ENCODE data around the gene PALD1. TPM values are rescaled to one million over a fixed set of nuclear protein-coding genes. Genes with fewer than 3 reads are reported as not detected.

Gene PALD1
- total and polyA plus RNA-seq, 2 of the 13 experiments (the other 11 are each of a cell fraction or from before 2014, with no cell fraction given) = 0.07 to 0.09 TPM

DNA sequence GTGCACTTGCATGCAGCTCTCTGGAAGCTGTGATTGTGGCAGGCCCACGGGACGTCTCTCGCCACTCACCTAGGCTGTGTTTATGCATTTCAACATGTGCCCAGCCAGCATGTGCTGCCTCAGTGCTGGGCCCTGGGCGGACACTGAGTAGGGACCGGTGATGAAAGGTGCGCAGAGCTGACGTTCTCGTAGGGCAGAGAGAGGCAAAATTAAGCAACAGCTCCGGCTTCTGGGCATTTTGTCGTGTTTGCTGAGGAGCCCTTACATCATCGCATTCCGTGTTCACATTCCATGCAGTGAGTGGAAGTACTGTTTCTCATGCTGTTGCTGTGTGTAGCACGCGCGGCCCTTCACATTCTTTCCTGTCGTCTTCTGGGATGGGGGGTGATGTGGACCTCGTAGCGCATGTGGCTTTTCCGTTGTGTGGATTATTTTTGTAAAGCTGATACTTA, 73.4 kb downstream of the PALD1 start:
- in situ Hi-C loops (cut with HindIII; ENCODE audit: extremely low pct_ligation_motif_present, low pct_unique_long_range_greater_than_20kb) (loop anchor here (10.0 kb wide), 1 partner anchor 333 kb away; the partner anchor contains the start of gene PCBD1), intact Hi-C loops (cut with micrococcal nuclease; ENCODE audit: unreplicated experiment) (loop anchor here (2.0 to 10.0 kb wide), 2 partner anchors 123 to 329 kb away; partner anchors contain the start of gene ADAMTS14)
- Histone ChIP-seq H3K36me3 (replicated peaks in 1 of 2; ENCODE audit: control insufficient read depth in 1 of 2, insufficient read depth in 2 of 2, low read length in 2 of 2) (no peaks in the 10 kb centered on the region), H2AFZ (ENCODE audit: low read length) (no peak overlapping the region), H3K27me3 (ENCODE audit: control insufficient read depth in 1 of 2, insufficient read depth in 2 of 2, low read length in 2 of 2) (peaks cover 1 to 4% of the 10 kb centered on the region in 2 experiments; a peak in 2 of 5 replicates), H3K79me2 (ENCODE audit: insufficient read depth, low read length) (no peaks in the 10 kb centered on the region), H3K4me1 (ENCODE audit: insufficient read depth, low read length) (0 out of 2 replicates have a peak, but pooled peaks cover 16% of the 10 kb centered on the region), H3K4me2 (ENCODE audit: low read depth, low read length) (peak overlapping the region; percentile 8; the same call in 1 of the 2 replicates), H3K9ac (ENCODE audit: insufficient read depth, low read depth, low read length) (no peak overlapping the region), H3K4me3 (replicated peaks in 1 of 3; ENCODE audit: insufficient read depth in 1 of 3, low read depth in 2 of 3, low read length in 3 of 3) (no peak overlapping the region), H3K27ac (ENCODE audit: extremely low read length, insufficient read depth, low read length) (no peak overlapping the region), H4K20me1 (ENCODE audit: insufficient read depth, low read length) (no peaks in the 10 kb centered on the region), H3K9me3 (ENCODE audit: low read length) (no peaks in the 10 kb centered on the region)
- CTCF ChIA-PET (ENCODE audit: low intra/inter-chr PET ratio, low total read pairs) = no interaction called here
- under 1% methylated on average over 13 of the region's 19 CpGs for WGBS (ENCODE audit: low lambda C conversion rate)
- peak; percentile 47 for ATAC-seq
- no peak for FAIRE-seq
- no TSS peak for BruUV-seq (replicated peaks)
- POLR2A ChIA-PET = no interaction called here
- DNase-seq (ENCODE audit: low spot score) = peak; percentile 80
- TF ChIP-seq TEAD3 (CRISPR knock-in tag; optimal IDR thresholded peaks at IDR 0.05; ENCODE audit: borderline replicate concordance) (peak; percentile 81), FOXA1 (IDR thresholded peaks at IDR 0.05) (no peak), FOXA1 (CRISPR knock-in tag; IDR thresholded peaks at IDR 0.05) (0 out of 2 replicates have a peak, but pooled peaks have one; percentile 28), SP140L (CRISPR knock-in tag; IDR thresholded peaks at IDR 0.05; ENCODE audit: borderline replicate concordance) (no peak), ZNF333 (CRISPR knock-in tag; IDR thresholded peaks at IDR 0.05; ENCODE audit: borderline replicate concordance) (no peak), GTF2F1 (IDR thresholded peaks at IDR 0.05; ENCODE audit: low read length) (no peak), CEBPB (IDR thresholded peaks at IDR 0.05; ENCODE audit: borderline replicate concordance, low read depth, low read length) (peak; percentile 85), SMAD1 (CRISPR knock-in tag; IDR thresholded peaks at IDR 0.05; ENCODE audit: borderline replicate concordance, low read depth) (no peak), ZNF496 (CRISPR knock-in tag; IDR thresholded peaks at IDR 0.05; ENCODE audit: insufficient replicate concordance) (no peak), CEBPG (CRISPR knock-in tag; IDR thresholded peaks at IDR 0.05) (peak; percentile 62), ZNF660 (CRISPR knock-in tag; IDR thresholded peaks at IDR 0.05; ENCODE audit: borderline replicate concordance, low read depth) (no peak), GATAD2A (CRISPR knock-in tag; IDR thresholded peaks at IDR 0.05) (peak; percentile 23; the same call in 1 of the 2 replicates)
- TF ChIP-seq, protein P1, sequence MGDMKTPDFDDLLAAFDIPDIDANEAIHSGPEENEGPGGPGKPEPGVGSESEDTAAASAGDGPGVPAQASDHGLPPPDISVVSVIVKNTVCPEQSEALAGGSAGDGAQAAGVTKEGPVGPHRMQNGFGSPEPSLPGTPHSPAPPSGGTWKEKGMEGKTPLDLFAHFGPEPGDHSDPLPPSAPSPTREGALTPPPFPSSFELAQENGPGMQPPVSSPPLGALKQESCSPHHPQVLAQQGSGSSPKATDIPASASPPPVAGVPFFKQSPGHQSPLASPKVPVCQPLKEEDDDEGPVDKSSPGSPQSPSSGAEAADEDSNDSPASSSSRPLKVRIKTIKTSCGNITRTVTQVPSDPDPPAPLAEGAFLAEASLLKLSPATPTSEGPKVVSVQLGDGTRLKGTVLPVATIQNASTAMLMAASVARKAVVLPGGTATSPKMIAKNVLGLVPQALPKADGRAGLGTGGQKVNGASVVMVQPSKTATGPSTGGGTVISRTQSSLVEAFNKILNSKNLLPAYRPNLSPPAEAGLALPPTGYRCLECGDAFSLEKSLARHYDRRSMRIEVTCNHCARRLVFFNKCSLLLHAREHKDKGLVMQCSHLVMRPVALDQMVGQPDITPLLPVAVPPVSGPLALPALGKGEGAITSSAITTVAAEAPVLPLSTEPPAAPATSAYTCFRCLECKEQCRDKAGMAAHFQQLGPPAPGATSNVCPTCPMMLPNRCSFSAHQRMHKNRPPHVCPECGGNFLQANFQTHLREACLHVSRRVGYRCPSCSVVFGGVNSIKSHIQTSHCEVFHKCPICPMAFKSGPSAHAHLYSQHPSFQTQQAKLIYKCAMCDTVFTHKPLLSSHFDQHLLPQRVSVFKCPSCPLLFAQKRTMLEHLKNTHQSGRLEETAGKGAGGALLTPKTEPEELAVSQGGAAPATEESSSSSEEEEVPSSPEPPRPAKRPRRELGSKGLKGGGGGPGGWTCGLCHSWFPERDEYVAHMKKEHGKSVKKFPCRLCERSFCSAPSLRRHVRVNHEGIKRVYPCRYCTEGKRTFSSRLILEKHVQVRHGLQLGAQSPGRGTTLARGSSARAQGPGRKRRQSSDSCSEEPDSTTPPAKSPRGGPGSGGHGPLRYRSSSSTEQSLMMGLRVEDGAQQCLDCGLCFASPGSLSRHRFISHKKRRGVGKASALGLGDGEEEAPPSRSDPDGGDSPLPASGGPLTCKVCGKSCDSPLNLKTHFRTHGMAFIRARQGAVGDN (CRISPR knock-in tag; IDR thresholded peaks at IDR 0.05) = no peak
- TF ChIP-seq, protein P2, sequence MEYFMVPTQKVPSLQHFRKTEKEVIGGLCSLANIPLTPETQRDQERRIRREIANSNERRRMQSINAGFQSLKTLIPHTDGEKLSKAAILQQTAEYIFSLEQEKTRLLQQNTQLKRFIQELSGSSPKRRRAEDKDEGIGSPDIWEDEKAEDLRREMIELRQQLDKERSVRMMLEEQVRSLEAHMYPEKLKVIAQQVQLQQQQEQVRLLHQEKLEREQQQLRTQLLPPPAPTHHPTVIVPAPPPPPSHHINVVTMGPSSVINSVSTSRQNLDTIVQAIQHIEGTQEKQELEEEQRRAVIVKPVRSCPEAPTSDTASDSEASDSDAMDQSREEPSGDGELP (IDR thresholded peaks at IDR 0.05; ENCODE audit: borderline replicate concordance, low read depth) = no peak
- TF ChIP-seq, protein P3, sequence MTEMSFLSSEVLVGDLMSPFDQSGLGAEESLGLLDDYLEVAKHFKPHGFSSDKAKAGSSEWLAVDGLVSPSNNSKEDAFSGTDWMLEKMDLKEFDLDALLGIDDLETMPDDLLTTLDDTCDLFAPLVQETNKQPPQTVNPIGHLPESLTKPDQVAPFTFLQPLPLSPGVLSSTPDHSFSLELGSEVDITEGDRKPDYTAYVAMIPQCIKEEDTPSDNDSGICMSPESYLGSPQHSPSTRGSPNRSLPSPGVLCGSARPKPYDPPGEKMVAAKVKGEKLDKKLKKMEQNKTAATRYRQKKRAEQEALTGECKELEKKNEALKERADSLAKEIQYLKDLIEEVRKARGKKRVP (CRISPR knock-in tag; IDR thresholded peaks at IDR 0.05) = peak in 1 of 2 experiments; percentile 34; a peak in 1 of 4 replicates
- TF ChIP-seq, protein P4, sequence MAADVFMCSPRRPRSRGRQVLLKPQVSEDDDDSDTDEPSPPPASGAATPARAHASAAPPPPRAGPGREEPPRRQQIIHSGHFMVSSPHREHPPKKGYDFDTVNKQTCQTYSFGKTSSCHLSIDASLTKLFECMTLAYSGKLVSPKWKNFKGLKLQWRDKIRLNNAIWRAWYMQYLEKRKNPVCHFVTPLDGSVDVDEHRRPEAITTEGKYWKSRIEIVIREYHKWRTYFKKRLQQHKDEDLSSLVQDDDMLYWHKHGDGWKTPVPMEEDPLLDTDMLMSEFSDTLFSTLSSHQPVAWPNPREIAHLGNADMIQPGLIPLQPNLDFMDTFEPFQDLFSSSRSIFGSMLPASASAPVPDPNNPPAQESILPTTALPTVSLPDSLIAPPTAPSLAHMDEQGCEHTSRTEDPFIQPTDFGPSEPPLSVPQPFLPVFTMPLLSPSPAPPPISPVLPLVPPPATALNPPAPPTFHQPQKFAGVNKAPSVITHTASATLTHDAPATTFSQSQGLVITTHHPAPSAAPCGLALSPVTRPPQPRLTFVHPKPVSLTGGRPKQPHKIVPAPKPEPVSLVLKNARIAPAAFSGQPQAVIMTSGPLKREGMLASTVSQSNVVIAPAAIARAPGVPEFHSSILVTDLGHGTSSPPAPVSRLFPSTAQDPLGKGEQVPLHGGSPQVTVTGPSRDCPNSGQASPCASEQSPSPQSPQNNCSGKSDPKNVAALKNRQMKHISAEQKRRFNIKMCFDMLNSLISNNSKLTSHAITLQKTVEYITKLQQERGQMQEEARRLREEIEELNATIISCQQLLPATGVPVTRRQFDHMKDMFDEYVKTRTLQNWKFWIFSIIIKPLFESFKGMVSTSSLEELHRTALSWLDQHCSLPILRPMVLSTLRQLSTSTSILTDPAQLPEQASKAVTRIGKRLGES (CRISPR knock-in tag; IDR thresholded peaks at IDR 0.05; ENCODE audit: borderline replicate concordance) = no peak

All from HepG2 (cell line).